HG03521 (cell line): ENCODE data around the gene RAC2.

Experiments used
- ATAC-seq: cut with Tn5 transposase; IDR thresholded peaks from one replicate; pipeline ENCODE4 v1.9.1; 2021; ENCODE audit warnings: mild to moderate bottlenecking, moderate library complexity; ENCODE audit not compliant: unreplicated experiment

Gene RAC2

GRCh38 chr22:37222440-37222971 is 21.6 kb downstream of the RAC2 start:
- no peak for ATAC-seq

DNA sequence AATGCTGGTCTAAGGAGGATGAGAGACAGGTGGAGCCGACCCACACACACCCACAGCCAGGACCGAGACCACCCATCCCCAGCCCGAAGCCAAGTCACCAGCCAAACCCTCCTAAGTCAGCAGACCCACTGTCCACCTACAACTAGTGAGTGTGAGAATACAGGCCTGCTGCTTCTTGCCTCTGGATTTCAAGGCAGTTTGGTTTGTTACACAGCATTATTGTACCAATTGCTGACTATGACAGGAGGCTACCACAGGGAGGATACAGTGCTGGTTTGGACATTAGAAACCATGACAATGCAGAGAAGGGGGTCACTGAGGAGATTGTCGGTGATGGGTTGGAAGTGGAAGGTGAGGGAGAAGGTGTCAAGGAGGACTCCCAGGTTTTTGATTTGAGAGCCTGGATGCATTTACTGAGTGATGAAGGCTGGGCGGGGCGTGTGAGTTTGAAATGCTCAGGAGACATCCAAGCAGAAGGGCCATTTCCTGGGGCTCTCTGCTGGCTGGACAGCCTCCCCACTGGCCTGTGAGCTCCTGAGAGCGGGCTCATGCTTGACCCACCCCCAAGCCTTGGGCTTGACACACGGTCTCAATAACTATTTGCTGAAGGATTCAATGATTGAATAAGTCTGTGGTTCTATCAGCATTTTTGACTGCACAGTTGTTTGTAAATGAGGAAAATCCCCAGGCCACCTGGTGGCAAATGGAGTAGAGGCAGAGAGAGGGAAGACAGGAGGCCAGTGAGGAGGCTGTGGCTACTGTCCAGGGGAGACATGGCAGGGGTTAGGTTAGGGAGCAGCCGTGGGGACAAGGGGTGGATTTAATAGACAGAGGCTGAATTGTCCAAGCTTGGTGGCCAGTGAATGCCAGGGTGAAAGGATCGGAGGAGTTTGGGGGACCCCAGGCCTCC is 22.4 kb downstream of the RAC2 start:
- ATAC-seq = no peak

- no peak for ATAC-seq
Observed at GRCh38 chr22:37220543-37220981, 23.5 kb downstream of the RAC2 start.

GRCh38 chr22:37219533-37219932 is 24.5 kb downstream of the RAC2 start:
- no peak for ATAC-seq

- peak; percentile 78 for ATAC-seq
Observed at GRCh38 chr22:37218771-37219411, 25.2 kb downstream of the RAC2 start.

DNA sequence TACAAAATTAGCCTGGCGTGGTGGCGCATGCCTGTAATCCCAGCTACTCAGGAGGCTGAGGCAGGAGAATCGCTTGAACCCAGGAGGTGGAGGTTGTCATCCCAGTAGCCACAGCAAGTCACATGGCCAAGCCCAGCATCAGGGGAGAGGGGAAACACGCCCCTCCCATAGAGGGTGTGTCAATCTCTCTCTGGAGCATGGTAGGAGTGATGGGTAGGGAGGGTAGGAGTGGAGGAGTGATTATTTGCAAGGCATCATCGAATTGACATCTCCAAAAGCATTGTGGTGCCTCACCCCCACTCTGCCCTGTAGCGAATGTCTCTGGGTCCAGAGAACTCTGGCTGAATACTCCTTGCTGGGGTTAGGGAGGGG is 25.7 kb downstream of the RAC2 start:
- no peak for ATAC-seq

DNA sequence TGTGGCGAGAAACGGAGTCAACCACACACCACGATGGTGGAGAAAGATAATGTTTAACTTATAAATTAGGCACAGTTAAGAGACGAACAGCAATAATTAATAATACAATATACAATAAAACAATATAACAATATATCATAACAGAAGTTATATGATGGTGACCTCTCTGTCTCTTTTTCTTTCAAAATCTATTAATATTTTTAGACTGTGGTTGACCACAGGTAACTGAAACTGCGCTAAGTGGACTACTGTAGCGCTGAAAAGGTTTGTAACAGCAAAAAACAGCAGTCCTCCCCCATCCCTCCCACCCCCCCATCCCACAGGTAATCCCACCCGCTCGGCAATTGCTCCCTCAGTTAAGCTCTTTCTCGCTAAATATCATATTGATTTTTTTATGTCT is 28.2 kb downstream of the RAC2 start:
- ATAC-seq = no peak

DNA sequence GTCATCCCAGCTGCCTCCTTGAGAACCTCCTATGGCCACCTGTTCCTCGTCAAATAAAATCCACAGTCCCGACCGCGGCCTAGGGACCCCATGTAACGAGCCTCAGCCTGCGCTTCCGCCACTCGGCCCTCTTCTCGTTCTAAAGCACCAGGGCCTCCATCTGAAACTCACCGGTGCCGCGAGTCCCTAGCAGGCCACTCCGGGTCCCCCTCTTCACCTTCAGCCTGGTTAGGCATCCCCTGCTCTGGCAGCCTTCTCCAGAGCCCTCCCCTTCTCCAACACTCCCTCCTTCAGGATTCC is 29.4 kb downstream of the RAC2 start:
- no peak for ATAC-seq

GRCh38 chr22:37213941-37214730 is 29.9 kb downstream of the RAC2 start:
- no peak for ATAC-seq

DNA sequence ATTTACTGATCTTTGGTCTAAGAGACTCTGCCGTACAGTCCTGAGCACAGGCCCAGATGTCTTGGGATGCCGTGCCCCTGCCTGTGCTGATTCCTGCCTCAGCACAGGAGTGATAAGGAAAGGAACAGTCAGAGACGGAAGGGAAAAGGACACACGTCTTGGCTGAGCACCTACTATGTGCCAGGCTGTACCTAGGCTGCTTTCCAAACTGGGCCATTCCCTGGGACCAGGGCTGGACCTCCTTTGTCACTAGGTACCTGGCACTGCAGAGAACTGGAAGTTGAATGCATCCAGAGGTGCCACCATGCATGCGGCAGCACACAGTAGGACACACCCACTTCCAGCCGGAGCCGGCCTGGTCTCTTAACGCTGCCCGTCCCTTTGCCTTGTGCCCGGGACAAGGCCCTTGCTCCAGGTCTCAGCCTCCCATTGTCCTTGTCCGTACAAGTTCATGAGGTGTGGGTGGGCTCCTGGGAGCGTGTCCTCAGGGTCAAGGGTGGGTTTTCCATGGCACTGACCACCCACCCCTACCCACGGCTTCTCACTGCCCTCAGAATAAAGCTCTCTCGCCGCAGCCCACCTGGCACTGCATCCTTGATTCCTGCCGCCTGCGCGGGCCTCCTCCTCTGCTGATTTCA is 30.7 kb downstream of the RAC2 start:
- no peak for ATAC-seq

- no peak for ATAC-seq
Observed at GRCh38 chr22:37212174-37212906, 31.7 kb downstream of the RAC2 start, which contains the start of gene SSTR3. SSTR3 (minus strand) TSS chr22:37212477; CDS start chr22:37207803, 4,674 bp downstream.

DNA sequence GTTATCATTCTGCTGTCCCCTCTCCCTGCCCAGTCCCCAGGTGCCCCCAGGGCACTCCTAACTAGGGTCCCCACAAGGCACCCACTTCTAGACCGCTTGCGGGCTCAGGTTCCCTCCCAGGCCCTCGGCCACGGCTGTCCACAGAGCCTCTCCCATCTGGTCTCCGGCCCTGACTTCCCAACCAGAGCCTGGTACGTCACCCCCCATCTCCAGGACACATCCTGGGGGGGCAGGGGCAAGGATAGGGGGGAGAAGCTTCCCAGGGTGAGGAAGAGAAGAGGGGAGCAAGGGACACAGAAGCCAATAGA is 32.2 kb downstream of the RAC2 start:
- ATAC-seq = no peak

GRCh38 chr22:37211075-37211865 is 32.8 kb downstream of the RAC2 start:
- no peak for ATAC-seq

- ATAC-seq = no peak
Observed at GRCh38 chr22:37210041-37210803, 33.8 kb downstream of the RAC2 start.

- ATAC-seq = no peak
Observed at GRCh38 chr22:37209140-37209845, 34.8 kb downstream of the RAC2 start.

- ATAC-seq = no peak
Observed at GRCh38 chr22:37208401-37209139, 35.5 kb downstream of the RAC2 start.

GRCh38 chr22:37207981-37208380 is 36.1 kb downstream of the RAC2 start:
- ATAC-seq = no peak
